ENCODE measurements around the gene LY9.

DNA sequence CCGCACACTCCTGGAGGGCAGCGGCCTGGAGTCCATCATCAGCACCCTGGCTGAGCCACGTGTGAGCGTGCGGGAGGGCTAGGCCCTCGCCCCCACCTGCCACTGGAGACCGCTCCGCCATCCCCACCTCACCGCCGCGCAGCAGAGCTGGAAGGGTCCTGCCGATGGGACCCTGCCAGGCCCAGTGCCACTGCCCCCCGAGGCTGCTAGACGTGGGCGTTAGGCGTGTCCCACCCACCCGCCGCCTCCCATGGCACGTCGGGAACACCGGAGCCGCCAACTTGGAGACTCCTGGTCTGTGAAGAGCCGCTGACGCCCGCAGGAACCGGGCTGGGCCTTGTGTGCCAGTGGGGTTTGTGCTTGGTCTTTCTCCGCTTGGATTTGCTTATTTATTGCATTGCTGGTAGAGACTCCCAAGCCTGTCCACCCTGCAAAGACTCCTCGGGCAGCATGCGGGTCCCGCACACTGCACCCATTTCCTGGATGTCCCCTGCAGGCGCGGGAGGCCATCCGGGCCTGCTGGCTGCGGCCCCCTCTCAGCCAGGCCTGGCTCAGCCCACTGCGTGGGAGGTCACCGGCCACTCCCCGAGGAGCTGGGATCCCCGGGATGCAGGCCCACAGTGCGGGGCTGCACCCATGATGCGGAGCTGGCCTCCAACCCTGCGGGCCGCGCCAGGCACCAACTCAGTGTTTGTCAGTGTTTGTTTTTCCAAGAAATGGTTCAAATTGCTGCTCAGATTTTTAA lies 6.0 kb downstream of the LY9 start:
- TF ChIP-seq, protein P1, sequence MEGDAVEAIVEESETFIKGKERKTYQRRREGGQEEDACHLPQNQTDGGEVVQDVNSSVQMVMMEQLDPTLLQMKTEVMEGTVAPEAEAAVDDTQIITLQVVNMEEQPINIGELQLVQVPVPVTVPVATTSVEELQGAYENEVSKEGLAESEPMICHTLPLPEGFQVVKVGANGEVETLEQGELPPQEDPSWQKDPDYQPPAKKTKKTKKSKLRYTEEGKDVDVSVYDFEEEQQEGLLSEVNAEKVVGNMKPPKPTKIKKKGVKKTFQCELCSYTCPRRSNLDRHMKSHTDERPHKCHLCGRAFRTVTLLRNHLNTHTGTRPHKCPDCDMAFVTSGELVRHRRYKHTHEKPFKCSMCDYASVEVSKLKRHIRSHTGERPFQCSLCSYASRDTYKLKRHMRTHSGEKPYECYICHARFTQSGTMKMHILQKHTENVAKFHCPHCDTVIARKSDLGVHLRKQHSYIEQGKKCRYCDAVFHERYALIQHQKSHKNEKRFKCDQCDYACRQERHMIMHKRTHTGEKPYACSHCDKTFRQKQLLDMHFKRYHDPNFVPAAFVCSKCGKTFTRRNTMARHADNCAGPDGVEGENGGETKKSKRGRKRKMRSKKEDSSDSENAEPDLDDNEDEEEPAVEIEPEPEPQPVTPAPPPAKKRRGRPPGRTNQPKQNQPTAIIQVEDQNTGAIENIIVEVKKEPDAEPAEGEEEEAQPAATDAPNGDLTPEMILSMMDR (conservative IDR thresholded peaks at IDR 0.05) = no peak
- TF ChIP-seq ZFX (IDR thresholded peaks at IDR 0.05) = no peak

Data from C4-2B (cell line).